ENCODE measurements around the gene CD81.
"Not testable (repeated sequence)": the region's sequence is repeated elsewhere in the genome, so short reads cannot be mapped to it uniquely, and the experiment has no call there.

The CD81 gene

GRCh38 chr11:2376751-2377451 is at the start of gene CD81:
Gene CD81 (plus strand): TSS chr11:2377310. CDS start chr11:2377550, 240 bp downstream.
- DNase-seq (ENCODE audit: low read depth in 2 of 2, low spot score in 1 of 2): no peak

- DNase-seq (ENCODE audit: low read depth in 2 of 2, low spot score in 1 of 2): no peak
These were observed 49.1 kb upstream of the CD81 start for GRCh38 chr11:2328021-2328420.

- no peak for DNase-seq (ENCODE audit: low read depth in 2 of 2, low spot score in 1 of 2)
These were observed 48.3 kb upstream of the CD81 start for GRCh38 chr11:2328656-2329354.

GRCh38 chr11:2329551-2329950 is 47.6 kb upstream of the CD81 start:
- no peak for DNase-seq (ENCODE audit: low read depth in 2 of 2, low spot score in 1 of 2)

GRCh38 chr11:2330696-2331095 is 46.4 kb upstream of the CD81 start:
- DNase-seq (ENCODE audit: low read depth in 2 of 2, low spot score in 1 of 2): no peak

GRCh38 chr11:2331404-2331803 is 45.7 kb upstream of the CD81 start:
- no peak for DNase-seq (ENCODE audit: low read depth in 2 of 2, low spot score in 1 of 2)

- not testable (repeated sequence) for DNase-seq (ENCODE audit: low read depth in 2 of 2, low spot score in 1 of 2)
These were observed 44.5 kb upstream of the CD81 start for GRCh38 chr11:2332569-2332968.

GRCh38 chr11:2333486-2334205 is 43.5 kb upstream of the CD81 start:
- DNase-seq (ENCODE audit: low read depth in 2 of 2, low spot score in 1 of 2): not testable (repeated sequence)

- DNase-seq (ENCODE audit: low read depth in 2 of 2, low spot score in 1 of 2): not testable (repeated sequence)
These were observed 41.8 kb upstream of the CD81 start for GRCh38 chr11:2335286-2335685.

- DNase-seq (ENCODE audit: low read depth in 2 of 2, low spot score in 1 of 2): not testable (repeated sequence)
These were observed 38.4 kb upstream of the CD81 start for GRCh38 chr11:2338760-2339159.

- no peak for DNase-seq (ENCODE audit: low read depth in 2 of 2, low spot score in 1 of 2)
These were observed 34.6 kb upstream of the CD81 start for GRCh38 chr11:2342557-2342956.

GRCh38 chr11:2342981-2343380 is 34.1 kb upstream of the CD81 start:
- no peak for DNase-seq (ENCODE audit: low read depth in 2 of 2, low spot score in 1 of 2)

GRCh38 chr11:2343502-2343901 is 33.6 kb upstream of the CD81 start:
- no peak for DNase-seq (ENCODE audit: low read depth in 2 of 2, low spot score in 1 of 2)

- DNase-seq (ENCODE audit: low read depth in 2 of 2, low spot score in 1 of 2): no peak
These were observed 32.1 kb upstream of the CD81 start for GRCh38 chr11:2345050-2345449.

- DNase-seq (ENCODE audit: low read depth in 2 of 2, low spot score in 1 of 2): no peak
These were observed 31.1 kb upstream of the CD81 start for GRCh38 chr11:2346014-2346413.

- no peak for DNase-seq (ENCODE audit: low read depth in 2 of 2, low spot score in 1 of 2)
These were observed 30.4 kb upstream of the CD81 start for GRCh38 chr11:2346586-2347307.

- no peak for DNase-seq (ENCODE audit: low read depth in 2 of 2, low spot score in 1 of 2)
These were observed 29.7 kb upstream of the CD81 start for GRCh38 chr11:2347308-2347830.

GRCh38 chr11:2348986-2349385 is 28.1 kb upstream of the CD81 start:
- DNase-seq (ENCODE audit: low read depth in 2 of 2, low spot score in 1 of 2): no peak

GRCh38 chr11:2351701-2352100 is 25.4 kb upstream of the CD81 start:
- no peak for DNase-seq (ENCODE audit: low read depth in 2 of 2, low spot score in 1 of 2)

GRCh38 chr11:2352420-2352819 is 24.7 kb upstream of the CD81 start:
- no peak for DNase-seq (ENCODE audit: low read depth in 2 of 2, low spot score in 1 of 2)

- no peak for DNase-seq (ENCODE audit: low read depth in 2 of 2, low spot score in 1 of 2)
These were observed 22.0 kb upstream of the CD81 start for GRCh38 chr11:2355000-2355644.

Data from stimulated activated CD8-positive, alpha-beta memory T cell treated with anti-CD3 and anti-CD28 coated beads, Interleukin-4, amount 100 ng/mL, for 4 hours (primary cell).